GM18517 (cell line): Measurements from ENCODE around the gene VTI1A.

ENCODE experiments used
- ATAC-seq: cut with Tn5 transposase; IDR thresholded peaks from one replicate; pipeline ENCODE4 v1.9.1; 2021; ENCODE audit warnings: mild to moderate bottlenecking, moderate library complexity; ENCODE audit not compliant: unreplicated experiment

Gene VTI1A

DNA sequence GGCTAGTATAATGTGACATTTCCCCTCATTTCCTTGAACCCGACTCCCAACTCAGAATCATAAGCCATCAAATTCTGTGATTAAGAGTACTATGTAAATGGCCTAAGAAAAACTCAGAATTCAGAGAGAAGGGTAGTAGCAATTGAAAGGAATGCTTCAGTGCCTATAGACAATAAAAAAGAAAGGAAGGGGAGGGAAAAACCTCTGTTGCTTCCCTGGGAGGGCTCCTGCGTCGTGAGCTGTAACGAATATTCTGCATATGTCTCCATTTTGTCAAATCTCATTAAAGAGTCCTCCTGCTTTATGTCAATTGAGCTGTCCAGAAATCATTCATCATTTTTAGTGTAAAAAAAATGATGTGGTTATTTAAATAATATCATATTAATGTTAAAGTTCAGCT, 223.0 kb downstream of the VTI1A start:
- ATAC-seq: no peak

DNA sequence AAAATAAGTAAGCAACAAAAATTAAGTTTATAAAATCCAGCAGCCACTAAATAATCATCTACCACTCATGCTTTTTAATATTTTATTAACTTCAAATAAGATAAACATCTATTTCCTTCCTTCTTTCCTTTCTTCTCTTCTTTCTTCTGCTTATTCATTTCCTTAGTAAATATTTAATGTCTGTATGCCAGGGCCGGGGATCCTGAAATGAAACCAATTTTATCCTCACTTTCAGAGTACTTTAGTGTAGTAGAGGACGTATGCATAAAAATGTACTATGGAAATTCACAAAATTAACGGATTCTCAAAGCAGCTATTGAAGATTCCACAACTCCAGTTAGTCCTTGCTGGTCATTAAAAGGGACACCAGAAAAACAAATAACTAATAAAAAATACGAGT, 224.7 kb downstream of the VTI1A start:
- ATAC-seq: no peak

DNA sequence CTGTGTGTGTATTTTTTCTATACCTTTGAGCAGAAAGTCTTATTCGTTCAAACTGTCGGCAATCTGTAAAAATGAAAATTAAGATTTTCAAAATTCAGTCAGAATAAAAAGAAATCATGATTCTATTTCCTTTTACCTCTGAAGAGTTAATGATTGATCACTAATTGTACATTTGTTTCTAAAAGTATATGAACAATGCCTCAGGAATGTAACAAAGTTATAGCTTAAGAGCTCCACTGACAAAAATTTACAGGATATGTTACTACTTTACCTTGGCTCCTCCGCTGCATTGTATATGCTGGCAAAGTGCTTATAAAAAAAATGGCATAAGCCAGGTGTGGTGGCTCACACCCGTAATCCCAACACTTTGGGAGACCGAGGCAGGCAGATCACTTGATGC, 225.7 kb downstream of the VTI1A start:
- ATAC-seq: no peak

DNA sequence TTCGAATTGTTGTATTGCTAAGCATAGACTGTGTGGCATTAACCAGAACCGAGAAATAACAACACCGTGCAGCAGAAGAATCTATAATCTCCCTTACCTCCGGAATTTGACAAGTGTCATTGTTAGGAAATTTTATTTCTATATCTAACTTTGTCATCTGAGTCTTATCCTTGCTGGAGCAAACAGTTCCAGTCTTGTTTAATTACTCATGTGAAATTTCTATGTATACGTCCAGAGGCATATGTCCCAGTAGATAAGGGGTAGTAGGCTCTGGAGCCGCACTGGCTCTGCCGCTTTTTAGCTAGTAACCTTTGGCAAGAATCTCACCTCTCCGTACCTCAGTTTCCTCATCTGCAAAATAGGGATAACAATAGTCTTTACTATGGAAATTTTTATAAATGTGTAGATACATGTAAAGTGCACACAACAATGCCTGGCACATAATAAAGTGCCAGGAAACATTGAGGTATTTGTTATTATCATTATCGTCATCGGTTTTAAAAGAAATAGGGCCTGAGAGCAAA, 228.6 kb downstream of the VTI1A start:
- ATAC-seq: no peak

DNA sequence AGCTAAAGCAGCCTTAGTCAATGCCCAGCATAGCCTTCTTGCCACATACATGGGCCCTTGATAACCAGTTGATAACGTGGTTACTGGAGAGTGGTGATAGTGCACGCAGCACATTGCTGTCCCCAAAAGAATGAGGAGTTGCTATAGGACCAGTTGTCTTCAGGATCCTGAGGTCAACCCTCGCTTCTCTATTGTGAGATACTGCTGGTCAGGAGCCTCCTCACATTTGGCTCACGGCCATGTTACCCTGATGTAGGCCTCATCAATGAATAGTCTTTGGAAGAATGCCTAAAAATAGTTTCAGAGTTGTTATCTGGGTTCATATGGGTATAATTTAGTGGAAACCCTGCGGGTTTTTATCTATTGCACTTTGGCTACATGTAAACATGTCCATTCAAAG, 230.7 kb downstream of the VTI1A start:
- no peak for ATAC-seq

DNA sequence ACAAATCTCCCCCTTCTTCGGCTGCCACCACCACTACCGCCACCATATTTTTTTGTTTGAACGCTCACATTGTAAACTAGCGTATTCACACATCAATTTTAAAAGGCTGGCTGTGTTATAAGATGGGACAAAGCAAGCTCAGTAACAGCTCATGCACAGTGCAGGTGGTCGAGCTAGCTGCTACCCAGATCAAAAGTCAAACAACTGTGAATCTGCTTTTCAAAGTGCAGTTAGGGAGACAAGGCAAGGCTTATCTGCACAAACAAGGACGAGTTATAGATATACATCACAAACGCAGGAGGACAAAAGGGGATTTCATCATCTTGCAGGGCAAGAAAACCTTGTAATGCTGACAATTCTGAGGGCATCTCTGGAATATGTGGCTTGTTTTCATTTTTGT, 231.6 kb downstream of the VTI1A start:
- no peak for ATAC-seq

DNA sequence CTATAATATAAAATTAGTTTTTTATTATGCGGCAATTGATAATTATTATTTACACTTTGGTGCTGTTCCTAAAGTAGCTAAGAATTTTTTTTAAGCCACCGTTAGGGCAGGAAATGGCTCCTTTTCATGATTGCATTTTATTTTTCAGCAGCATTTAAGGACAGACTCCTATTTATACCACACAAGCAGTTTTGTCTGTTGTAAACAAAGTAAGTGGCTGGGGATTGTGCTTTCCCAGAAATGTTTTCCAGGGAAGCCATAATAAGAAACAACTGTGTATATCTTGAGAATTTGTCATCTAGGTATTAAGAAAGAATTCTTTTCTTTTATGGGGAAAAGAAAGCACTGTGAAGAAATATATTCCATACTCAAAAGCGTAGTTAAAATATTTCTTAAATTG, 232.0 kb downstream of the VTI1A start:
- no peak for ATAC-seq

DNA sequence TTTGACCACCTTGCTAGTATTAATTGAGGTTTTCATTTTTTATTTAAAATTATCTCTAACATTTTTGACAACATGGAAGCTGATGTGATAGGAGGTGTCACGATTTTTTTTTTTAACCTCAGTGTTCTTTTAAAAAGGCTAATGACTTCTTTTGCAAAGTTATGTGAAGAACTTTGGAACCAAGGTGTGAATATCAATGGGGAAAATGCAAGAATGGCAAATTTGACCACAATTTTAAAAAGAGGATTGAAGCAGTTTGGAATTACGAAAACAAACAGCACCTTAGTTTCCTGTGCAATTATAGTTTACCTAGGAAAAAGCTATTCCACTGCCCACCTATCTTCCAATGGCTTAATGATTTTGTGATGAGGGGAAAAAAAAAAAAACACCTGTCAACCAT, 232.4 kb downstream of the VTI1A start:
- no peak for ATAC-seq

DNA sequence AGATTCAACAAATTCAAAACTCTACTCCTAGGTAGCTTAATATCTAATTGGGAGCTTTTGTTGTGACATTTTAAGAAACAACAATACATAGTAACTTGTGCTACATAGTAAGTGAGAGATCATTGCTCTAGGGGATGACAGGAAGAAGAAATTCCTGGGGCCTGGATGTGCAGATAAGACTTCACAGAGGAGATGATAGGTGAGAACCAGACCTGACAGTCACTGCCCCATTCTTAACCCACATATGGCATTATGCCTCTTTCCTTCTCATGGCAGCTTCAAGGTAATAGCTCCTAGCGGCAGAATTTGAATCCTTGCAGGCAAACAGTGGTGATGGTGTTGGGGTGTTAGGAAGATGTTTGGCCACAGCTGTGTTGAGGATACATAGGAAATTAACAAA, 233.6 kb downstream of the VTI1A start:
- no peak for ATAC-seq

DNA sequence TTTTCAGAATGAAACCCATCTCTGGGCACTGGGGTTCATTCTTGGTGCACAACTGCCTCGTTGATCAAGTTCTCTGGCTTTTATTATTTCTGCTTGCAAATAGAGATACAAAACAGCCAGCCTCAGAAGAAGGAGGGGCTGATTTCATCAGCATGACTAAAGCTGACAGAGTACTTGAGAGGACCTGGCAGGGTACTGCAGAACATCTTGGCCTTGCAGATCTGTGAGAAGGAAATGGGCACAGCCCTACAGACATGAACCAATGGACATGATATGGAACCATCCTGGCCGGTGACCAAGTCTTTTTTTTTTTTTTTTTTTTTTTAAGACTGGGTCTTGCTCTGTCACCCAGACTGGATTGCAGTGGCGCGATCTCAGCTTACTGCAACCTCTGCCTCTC, 240.6 kb downstream of the VTI1A start:
- no peak for ATAC-seq

DNA sequence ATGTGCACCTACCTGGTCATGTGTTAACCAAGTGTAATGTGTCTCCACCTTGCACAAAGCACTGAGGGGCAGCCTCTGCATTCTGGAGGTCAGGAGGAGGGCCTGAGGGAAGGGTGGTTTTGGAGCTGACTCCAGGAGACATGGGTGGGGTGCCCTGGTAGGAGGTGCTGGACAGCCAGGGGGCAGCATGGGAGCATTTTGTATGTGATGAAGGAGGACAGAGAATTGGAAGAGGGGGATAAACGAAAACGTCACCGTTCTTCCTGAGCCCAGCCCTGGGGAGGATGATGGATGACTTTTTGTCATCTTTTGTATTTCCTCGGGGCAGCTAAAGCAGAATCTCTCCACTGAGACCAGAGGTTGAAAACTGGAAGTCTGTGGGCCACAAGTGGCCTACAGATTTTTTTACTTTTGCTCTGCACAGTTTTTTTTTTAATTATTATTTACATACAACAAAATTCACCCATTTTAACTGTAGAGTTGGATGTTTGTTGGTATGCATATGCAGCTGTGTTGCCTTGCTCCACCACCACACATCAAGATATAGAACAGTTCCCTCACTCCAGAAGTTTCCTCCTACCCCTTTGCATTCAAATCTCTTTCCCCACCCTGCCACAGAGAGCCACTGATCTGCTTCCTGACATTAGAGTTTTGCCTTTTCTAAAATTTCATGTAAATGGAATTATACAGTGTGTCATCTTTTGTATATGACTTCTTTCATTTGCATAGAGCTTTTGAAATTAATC, 242.5 kb downstream of the VTI1A start:
- ATAC-seq: no peak

DNA sequence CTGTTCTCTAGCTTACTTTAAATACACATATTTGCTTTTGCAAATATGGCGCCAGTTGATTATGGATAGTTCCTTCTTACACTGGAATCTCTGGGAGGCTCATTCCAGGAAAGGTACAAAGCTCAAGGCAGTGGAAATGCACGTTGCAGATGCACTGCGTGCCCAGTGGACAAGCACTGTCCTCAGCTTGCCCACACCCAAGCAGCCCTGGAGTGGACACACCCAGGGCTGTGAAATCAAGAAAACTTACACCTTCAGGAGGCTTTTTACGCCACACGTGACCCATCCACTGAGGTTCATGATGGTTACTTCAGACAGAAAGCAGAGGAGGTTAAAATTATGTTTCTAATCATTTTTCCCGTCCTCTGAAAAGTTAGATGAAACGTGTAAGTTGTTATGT, 248.5 kb downstream of the VTI1A start:
- no peak for ATAC-seq

DNA sequence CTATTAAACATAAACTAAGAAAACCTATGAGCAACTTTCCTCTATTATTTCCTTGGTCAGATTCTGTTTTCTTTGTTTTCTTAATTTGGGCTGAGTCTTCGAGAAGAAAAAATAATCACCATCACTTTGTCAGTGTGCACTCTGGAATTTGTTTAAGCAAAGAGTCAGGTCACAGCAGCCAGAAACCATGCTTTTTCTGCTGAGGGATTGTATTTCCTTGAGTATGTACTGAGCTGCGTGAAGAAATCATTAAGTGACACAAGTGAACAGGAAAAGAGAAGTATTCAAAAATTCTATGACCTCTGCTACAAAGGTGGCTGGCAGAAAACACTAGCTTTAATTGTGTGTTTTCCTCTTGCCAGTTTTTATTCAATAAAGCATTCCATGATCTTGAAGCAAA, 249.6 kb downstream of the VTI1A start:
- ATAC-seq: no peak

DNA sequence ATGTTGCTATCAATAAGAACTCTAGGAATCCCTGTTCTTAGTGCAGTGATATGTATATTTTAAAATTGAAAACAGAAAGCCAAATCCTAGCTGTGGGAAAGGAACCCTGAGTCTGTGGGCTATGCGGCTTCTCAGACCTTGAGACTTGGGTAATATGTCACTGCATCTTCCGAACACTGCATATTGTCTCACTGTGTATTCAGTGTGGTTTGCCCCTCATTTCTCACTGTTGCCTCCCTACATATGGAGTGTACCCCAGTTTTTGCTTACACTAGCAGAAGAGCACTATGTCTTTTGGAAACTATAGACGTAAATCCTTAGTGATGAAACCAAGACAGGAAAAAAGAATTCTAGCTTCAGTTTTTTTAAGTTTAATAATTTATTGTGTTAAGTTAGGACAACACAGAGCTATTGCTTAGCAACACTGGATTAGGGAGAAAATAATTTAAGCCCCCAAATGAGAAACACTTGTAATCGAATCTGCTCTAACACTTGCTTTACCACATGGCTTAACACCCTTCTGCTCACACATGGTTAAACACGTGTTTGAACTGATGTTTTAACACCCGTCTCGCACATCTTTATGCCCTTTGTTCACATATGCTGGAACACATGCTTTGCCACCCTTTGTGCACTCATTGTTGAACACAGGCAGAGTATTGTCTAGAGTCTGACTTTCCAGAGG, 251.3 kb downstream of the VTI1A start:
- ATAC-seq: no peak

DNA sequence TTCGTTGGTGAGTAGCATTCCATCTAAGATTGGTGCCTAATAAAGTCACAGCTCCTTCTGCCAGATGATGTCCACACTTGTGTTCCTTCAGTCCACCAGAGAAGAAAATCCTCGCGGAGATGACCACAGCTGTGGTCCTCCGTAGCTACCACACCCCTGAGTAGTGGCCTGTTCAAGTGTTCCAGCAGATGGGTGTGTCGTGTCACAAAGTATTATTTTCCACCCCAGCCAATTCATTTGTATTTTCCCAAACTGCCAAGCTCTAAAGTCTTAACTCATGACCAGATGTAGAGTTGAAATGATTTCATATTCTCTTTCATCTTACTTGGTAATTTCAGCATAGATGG, 251.8 kb downstream of the VTI1A start:
- ATAC-seq: no peak

DNA sequence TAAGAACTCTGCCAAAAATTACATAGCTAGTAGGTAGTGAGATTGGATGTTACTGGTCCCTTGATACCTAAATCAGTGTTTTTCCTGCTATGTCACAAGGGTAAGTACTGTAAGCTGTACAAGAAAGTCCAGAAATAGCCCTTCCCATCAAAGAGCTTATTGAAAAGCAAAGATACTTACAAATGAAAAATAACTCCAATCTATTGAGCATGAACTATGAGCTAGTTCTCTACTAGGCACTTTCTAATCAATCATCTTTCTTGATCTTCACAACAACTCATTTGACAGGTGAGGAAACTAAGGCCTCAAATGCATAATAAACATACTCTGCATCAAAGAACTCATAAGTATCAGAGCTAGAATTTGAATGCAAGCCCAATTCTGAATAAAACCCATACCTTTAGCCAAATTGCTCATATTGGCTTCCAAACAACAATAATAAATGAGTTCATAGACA, 253.2 kb downstream of the VTI1A start:
- no peak for ATAC-seq

DNA sequence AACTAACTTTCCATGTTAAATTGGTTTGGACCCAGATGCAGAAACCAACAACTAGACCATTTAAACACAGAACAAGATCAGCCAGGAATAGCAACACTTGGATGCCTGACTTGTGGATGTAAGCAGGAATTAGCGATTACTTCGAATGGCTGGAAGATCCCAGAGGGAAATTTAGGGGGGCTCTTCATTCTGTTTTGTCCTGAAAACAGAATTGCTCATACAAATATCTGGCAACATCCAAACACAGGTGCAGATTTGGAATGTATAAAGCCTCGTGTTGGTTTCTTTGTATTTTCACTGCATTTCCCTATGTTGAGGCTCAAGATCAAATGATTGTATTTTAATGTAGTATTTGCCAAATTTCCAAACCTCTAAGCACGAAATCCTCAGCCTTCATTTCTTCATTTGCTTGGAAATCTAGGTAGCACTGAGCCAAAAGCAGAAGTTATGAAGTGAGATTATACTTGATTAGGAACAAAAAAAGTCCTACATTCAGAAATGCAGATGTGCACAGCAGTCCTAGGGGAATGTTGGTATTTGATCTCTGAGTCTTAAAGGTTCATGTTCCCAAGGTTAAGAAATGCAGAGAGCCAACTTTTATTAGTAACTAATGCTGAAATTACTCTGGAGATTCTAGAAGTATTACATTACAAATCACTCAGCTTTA, 254.3 kb downstream of the VTI1A start:
- no peak for ATAC-seq

DNA sequence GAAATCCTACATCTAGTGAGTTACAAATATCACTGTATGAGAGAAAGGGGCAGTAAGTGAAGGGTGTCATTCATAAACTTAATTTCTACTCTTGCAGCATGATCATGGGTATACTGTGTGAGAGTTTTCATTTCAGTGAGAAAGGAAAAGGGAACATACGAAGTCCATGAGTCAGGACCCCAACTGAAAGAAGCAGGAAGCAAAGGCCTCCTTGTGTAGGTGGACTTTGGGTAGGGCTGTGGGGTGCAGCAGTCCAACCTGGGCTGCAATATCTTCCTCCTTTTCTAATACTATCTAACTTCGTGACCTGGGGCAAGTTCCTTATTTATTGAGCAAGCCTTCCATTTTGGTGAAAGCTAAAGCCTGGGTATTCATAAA, 254.9 kb downstream of the VTI1A start:
- no peak for ATAC-seq

DNA sequence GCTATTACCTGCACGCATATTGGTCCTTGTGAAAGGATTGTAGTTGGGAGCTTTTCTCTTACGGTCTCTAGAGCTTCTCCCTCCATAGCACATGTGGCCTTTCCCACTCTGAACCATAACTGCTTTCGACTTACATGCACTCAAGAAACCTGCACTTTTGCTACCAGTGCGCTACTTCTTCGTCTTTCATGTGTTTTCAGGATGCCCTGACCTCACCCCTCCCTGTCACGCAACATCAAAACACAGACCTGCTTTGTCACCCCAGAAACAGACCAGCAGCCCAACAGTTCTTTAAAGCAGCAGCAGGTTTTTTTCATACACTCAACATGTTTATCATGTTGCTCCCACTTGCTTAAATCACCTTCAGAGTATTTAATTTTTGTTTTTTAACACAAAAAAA, 259.6 kb downstream of the VTI1A start:
- no peak for ATAC-seq

DNA sequence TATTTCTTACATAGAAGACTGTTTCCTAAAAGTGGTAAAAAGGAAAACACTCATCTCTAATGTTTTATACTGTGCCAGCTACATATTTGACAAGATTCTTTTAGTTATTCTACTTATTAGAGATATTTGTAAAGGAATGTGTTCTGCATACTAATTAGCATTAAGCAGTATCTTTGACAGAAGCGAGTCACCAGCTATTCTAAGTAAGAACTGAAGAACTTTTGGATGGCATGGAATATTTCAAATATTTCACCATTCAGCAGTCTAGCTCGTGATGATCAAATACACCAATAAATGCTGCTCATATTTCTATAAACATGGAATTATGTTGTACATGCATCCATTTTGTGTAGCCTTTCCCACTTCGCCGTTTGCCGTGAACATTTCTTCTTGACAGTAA, 261.4 kb downstream of the VTI1A start:
- no peak for ATAC-seq

DNA sequence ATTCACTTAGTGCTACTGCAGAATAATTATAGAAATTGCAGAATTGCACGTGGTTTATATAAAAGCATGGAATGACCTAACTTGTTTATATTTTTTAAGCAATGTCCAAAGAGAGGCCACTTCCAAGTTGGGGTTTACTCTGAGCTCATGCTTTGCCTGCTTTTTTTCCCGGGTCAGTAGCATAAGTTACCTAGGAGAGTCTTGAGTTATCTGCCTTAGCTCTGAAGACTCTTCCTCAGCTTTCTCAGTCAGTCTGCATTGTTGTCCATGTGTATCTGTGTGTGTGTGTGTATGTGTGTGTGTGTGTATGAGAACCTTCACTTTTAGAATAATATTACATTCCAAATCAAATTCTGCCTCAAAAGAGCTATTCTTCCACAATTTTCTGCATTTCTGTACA, 263.5 kb downstream of the VTI1A start:
- ATAC-seq: no peak

DNA sequence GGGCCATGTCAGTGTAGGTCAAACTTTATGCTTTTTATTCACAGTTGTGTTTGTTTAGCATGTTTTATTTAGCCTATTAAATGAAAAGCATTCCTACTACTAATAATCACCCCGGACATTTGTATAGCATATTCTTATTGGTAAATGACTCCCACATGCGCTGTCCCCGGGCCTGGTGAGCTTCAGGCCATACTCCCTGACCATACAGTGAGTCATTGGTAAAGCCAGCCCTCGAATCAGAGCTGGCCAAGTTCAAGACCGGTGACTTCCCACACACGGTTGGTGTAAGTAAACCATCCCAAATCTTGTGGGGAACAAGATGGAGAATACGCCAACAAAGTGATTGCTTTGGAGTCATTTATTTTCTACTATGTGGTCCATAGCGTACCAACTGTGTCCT, 264.4 kb downstream of the VTI1A start:
- ATAC-seq: no peak
